Astrocyte of the cerebellum (primary cell): ENCODE data around the gene COL2A1.
A peak's percentile ranks its signal among the peaks of the same experiment; 100 is the strongest.

ENCODE experiments used
- DNase-seq: peaks from one replicate; pipeline ENCODE4 v3.0.0-alpha.2; 2011; ENCODE audit warnings: low read depth
- H3K4me3 ChIP-seq: 2 replicates; pipeline ENCODE4 v1.5.1; 2011; ENCODE audit warnings: mild to moderate bottlenecking, low read depth, low read length, moderate library complexity
- CTCF ChIP-seq: IDR thresholded peaks from 2 replicates; pipeline ENCODE4 v1.5.1; 2012; ENCODE audit warnings: low read length, low read depth, moderate library complexity, mild to moderate bottlenecking; ENCODE audit errors: missing control alignments
- in situ Hi-C: cut with HindIII; loops from 2 replicates; pipeline ENCODE4 v1.10.0; 2017; ENCODE audit warnings: low sequenced_read_pairs

Gene COL2A1

GRCh38 chr12:47954467-47955045, 49.7 kb downstream of the COL2A1 start:
- DNase-seq = no peak
- no peak overlapping the region for H3K4me3 ChIP-seq
- in situ Hi-C loops = no loop called here
- no peak for TF ChIP-seq CTCF

- TF ChIP-seq CTCF = no peak
- in situ Hi-C loops = no loop called here
- no peak for DNase-seq
- no peak overlapping the region for H3K4me3 ChIP-seq
These were observed 50.2 kb downstream of the COL2A1 start for GRCh38 chr12:47954058-47954457.

- TF ChIP-seq CTCF = no peak
- in situ Hi-C loops = no loop called here
- H3K4me3 ChIP-seq = no peak overlapping the region
- DNase-seq = no peak
These were observed 53.3 kb downstream of the COL2A1 start for GRCh38 chr12:47950856-47951468.

- TF ChIP-seq CTCF = peak; percentile 91
- in situ Hi-C loops = no loop called here
- peak; percentile 51 for DNase-seq
- no peak overlapping the region for H3K4me3 ChIP-seq
These were observed 54.6 kb downstream of the COL2A1 start for GRCh38 chr12:47949441-47950341.

- TF ChIP-seq CTCF = no peak
- in situ Hi-C loops = no loop called here
- no peak for DNase-seq
- H3K4me3 ChIP-seq = no peak overlapping the region
These were observed 56.9 kb downstream of the COL2A1 start for GRCh38 chr12:47947341-47947740.

GRCh38 chr12:47946413-47947323, 57.6 kb downstream of the COL2A1 start:
- TF ChIP-seq CTCF = no peak
- in situ Hi-C loops = no loop called here
- no peak overlapping the region for H3K4me3 ChIP-seq
- no peak for DNase-seq
